ENCODE results near the gene TRA2A. TPM values are rescaled to one million over a fixed set of nuclear protein-coding genes. Genes with fewer than 3 reads are reported as not detected.
A peak's percentile ranks its signal among the peaks of the same experiment; 100 is the strongest.

TRA2A gene
- total and polyA plus RNA-seq, 10 of the 15 experiments (the other 5 are each of a cell fraction or from before 2014, with no cell fraction given): 25.0 to 224 (median 91.3) TPM

DNA sequence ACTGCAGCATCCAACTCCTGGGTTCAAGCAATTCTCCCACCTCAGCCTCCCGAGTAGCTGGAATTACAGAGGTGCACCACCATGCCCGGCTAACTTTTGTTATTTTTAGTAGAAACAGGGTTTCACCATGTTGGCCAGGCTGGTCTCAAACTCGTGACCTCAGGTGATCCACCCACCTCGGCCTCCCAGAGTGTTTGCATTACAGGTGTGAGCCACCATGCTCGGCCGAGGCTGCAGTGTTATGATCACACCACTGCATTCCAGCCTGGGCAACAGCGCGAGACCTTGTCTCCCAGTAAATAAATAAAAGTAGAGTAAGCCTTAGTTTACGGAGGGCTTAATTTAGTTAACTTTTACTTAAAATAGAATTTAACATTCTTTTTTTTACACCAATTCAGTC is 37.8 kb downstream of the TRA2A start:
- in situ Hi-C loops (cut with MboI): no loop called here
- RAD21 ChIA-PET (ENCODE audit: unreplicated experiment): no interaction called here
- no TSS peak for BruUV-seq (replicated peaks)
- Histone ChIP-seq H3K27me3 (replicated peaks in 1 of 2; ENCODE audit: control insufficient read depth in 2 of 2, insufficient read depth in 2 of 2, low read length in 1 of 2) (no peaks in the 10 kb centered on the region), H2AFZ (ENCODE audit: control insufficient read depth, low read depth, low read length) (no peak overlapping the region), H3K4me3 (no peak overlapping the region), H3K36me3 (ENCODE audit: control insufficient read depth in 2 of 2, insufficient read depth in 2 of 2, low read length in 1 of 2) (0 out of 4 replicates have a peak, but pooled peaks cover 0 to 2% of the 10 kb centered on the region in 2 experiments), H3K9ac (ENCODE audit: control insufficient read depth, insufficient read depth, low read length) (no peak overlapping the region), H3K9me3 (replicated peaks; ENCODE audit: control insufficient read depth, insufficient read depth, low read length) (no peaks in the 10 kb centered on the region), H3K4me1 (ENCODE audit: control insufficient read depth, insufficient read depth, low read length) (no peaks in the 10 kb centered on the region), H3K27ac (ENCODE audit: control insufficient read depth, insufficient read depth) (no peak overlapping the region), H3K4me2 (ENCODE audit: control insufficient read depth, insufficient read depth) (no peak overlapping the region), H4K20me1 (ENCODE audit: control insufficient read depth, insufficient read depth) (no peaks in the 10 kb centered on the region), H3K79me2 (ENCODE audit: control insufficient read depth, insufficient read depth, low read length) (peaks cover 1% of the 10 kb centered on the region)
- ATAC-seq (no peak), FAIRE-seq (no peak), DNase-seq (ENCODE audit: low read depth, low spot score) (no peak)
- CTCF ChIA-PET: no interaction called here
- no peak for TF ChIP-seq SREBF2 (IDR thresholded peaks at IDR 0.05; ENCODE audit: low read length)
- TF ChIP-seq PAX5 (IDR thresholded peaks at IDR 0.05; ENCODE audit: borderline replicate concordance, low read depth, low read length): no peak
- no peak for TF ChIP-seq TBL1XR1 (IDR thresholded peaks at IDR 0.05; ENCODE audit: low read depth, low read length)
- TF ChIP-seq RUNX3 (IDR thresholded peaks at IDR 0.05; ENCODE audit: low read length): no peak
- SMC1A ChIA-PET (ENCODE audit: uncharacterized antibody, unreplicated experiment): interaction anchor here (1.7 kb wide), 1 partner anchor 29 kb away, joined by 5 read pairs; no protein-coding TSS in a partner anchor
- POLR2A ChIA-PET: no interaction called here
- intact Hi-C loops (cut with micrococcal nuclease; ENCODE audit: unreplicated experiment): no loop called here
- WGBS (ENCODE audit: insufficient coverage, insufficient replicate concordance, low lambda C conversion rate, missing lambda C conversion rate): 75% methylated on average over 9 of the region's 9 CpGs

DNA sequence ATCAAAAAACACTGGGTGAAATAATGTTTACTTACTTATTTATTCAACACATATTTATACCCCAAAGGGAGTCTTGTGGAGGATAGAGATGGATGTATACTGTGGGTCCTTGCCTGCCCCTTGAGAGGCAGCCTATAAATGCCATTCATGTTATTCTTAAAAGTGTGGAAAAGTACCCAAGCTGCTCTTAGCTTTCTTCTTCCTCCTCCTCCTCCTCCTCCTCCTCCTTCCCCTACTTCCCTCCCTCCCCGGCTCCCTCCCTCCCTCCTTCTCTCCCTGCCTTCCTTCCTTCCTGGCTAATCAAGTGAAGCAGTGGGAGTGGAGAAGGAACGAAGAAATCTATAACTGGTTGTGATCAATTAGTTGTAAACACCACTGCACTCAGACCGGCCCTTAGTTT is 40.3 kb downstream of the TRA2A start:
- no peaks in the 10 kb centered on the region for H3K9me3 ChIP-seq (replicated peaks; ENCODE audit: control insufficient read depth, insufficient read depth, low read length)
- 88% methylated on average over 2 of the region's 3 CpGs for WGBS (ENCODE audit: insufficient coverage, insufficient replicate concordance, low lambda C conversion rate, missing lambda C conversion rate)
- in situ Hi-C loops (cut with MboI): no loop called here
- H3K79me2 ChIP-seq (ENCODE audit: control insufficient read depth, insufficient read depth, low read length): peaks cover 1% of the 10 kb centered on the region
- intact Hi-C loops (cut with micrococcal nuclease; ENCODE audit: unreplicated experiment): no loop called here
- ChIA-PET RAD21 (ENCODE audit: unreplicated experiment) (interaction anchor here (0.6 to 1.5 kb wide), 3 partner anchors 49 to 490 kb away, joined by 3 to 5 read pairs (median 3); no protein-coding TSS in a partner anchor), CTCF (interaction anchor here (2.1 to 2.2 kb wide), 2 partner anchors 32 to 62 kb away, joined by 5 to 8 read pairs; no protein-coding TSS in a partner anchor), POLR2A (interaction anchor here (1.0 kb wide), 1 partner anchor 13 kb away, joined by 3 read pairs; no protein-coding TSS in a partner anchor), SMC1A (ENCODE audit: uncharacterized antibody, unreplicated experiment) (interaction anchor here (0.6 to 1.5 kb wide), 6 partner anchors 11 to 155 kb away, joined by 3 to 5 read pairs (median 4); no protein-coding TSS in a partner anchor)
- H3K4me3 ChIP-seq: peak overlapping the region; percentile 51
- DNase-seq (ENCODE audit: low read depth, low spot score) (no peak), ATAC-seq (no peak), FAIRE-seq (no peak)
- H3K27ac ChIP-seq (ENCODE audit: control insufficient read depth, insufficient read depth): no peak overlapping the region
- H3K27me3 ChIP-seq (replicated peaks in 1 of 2; ENCODE audit: control insufficient read depth in 2 of 2, insufficient read depth in 2 of 2, low read length in 1 of 2): no peaks in the 10 kb centered on the region
- H3K9ac ChIP-seq (ENCODE audit: control insufficient read depth, insufficient read depth, low read length): peak overlapping the region; percentile 73
- H2AFZ ChIP-seq (ENCODE audit: control insufficient read depth, low read depth, low read length): no peak overlapping the region
- no peaks in the 10 kb centered on the region for H3K4me1 ChIP-seq (ENCODE audit: control insufficient read depth, insufficient read depth, low read length)
- H3K4me2 ChIP-seq (ENCODE audit: control insufficient read depth, insufficient read depth): no peak overlapping the region
- no peak for TF ChIP-seq BHLHE40 (IDR thresholded peaks at IDR 0.05; ENCODE audit: borderline replicate concordance in 1 of 2, low read depth in 2 of 2, low read length in 1 of 2)
- TF ChIP-seq, protein P1, sequence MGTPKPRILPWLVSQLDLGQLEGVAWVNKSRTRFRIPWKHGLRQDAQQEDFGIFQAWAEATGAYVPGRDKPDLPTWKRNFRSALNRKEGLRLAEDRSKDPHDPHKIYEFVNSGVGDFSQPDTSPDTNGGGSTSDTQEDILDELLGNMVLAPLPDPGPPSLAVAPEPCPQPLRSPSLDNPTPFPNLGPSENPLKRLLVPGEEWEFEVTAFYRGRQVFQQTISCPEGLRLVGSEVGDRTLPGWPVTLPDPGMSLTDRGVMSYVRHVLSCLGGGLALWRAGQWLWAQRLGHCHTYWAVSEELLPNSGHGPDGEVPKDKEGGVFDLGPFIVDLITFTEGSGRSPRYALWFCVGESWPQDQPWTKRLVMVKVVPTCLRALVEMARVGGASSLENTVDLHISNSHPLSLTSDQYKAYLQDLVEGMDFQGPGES (IDR thresholded peaks at IDR 0.05): no peak
- no peak for TF ChIP-seq RAD21 (IDR thresholded peaks at IDR 0.05; ENCODE audit: insufficient read depth, low read depth, low read length)
- H3K36me3 ChIP-seq (ENCODE audit: control insufficient read depth in 2 of 2, insufficient read depth in 2 of 2, low read length in 1 of 2): no peaks in the 10 kb centered on the region
- no TSS peak for BruUV-seq (replicated peaks)
- no peaks in the 10 kb centered on the region for H4K20me1 ChIP-seq (ENCODE audit: control insufficient read depth, insufficient read depth)

Measured in GM12878 (cell line).